K562 (cell line): ENCODE results near the gene KIF26B. TPM values are rescaled to one million over a fixed set of nuclear protein-coding genes. Genes with fewer than 3 reads are reported as not detected.

Experiments
- ATAC-seq: fragments of 200-7000 bp; cut with Tn5 transposase; 3 replicates; pipeline ENCODE4 v1.9.1; 2020; ENCODE audit warnings: moderate library complexity
- BruUV-seq: library from RNA; stranded (reverse); fragments of 400-500 nt; replicated peaks from 2 replicates; lab custom pipeline; 2021; lab: Mats Ljungman, UMichigan
- CTCF ChIA-PET: fragments of 300-600 bp; formaldehyde crosslinking; extraction: SDS; loops from one replicate; lab custom pipeline; 2021; ENCODE audit warnings: low intra/inter-chr PET ratio; lab: Yijun Ruan, JAX
- POLR2A ChIA-PET: fragments of 300-600, 350-650 bp; sonication (Branson Sonifier 250); formaldehyde crosslinking; extraction: SDS; loops from one replicate; lab custom pipeline; 2021; ENCODE audit warnings: antibody characterized with exemption, inconsistent platforms; lab: Yijun Ruan, JAX
- DNase-seq, 4 experiments: peaks; one replicate each; pipeline versions ENCODE4 v3.0.0 to v3.0.0-alpha.2; 2011 to 2018; ENCODE audit warnings: low spot score in 3 of 4, mixed read lengths in 3 of 4; ENCODE audit errors: extremely low read depth in 1 of 4
- FAIRE-seq: peaks from 2 replicates; lab custom pipeline; 2011; peaks lifted over from hg19 to GRCh38; lab: Jason Lieb, UNC
- H2AFZ ChIP-seq: 2 replicates; pipeline ENCODE4 v1.6.0; 2011; ENCODE audit warnings: low read depth, low read length, control low read depth, inconsistent platforms
- H3K27ac ChIP-seq: fragments of 200-600 bp; 3 replicates; pipeline ENCODE4 v1.8.0; 2011; ENCODE audit warnings: low read depth, mild to moderate bottlenecking, control low read depth, inconsistent platforms, low read length, moderate library complexity, mixed read lengths; ENCODE audit errors: extremely low read depth
- H3K27me3 ChIP-seq, 2 experiments: fragments of 300-600 bp in 1 of 2; 2 replicates in 1 of 2; 3 replicates in 1 of 2; pipeline versions ENCODE4 v1.6.0 to v1.8.0; 2011; ENCODE audit warnings: inconsistent platforms in 2 of 2, low read length in 2 of 2, mild to moderate bottlenecking in 1 of 2, mixed read lengths in 1 of 2, moderate library complexity in 1 of 2; ENCODE audit not compliant: control insufficient read depth in 2 of 2, insufficient read depth in 2 of 2
- H3K36me3 ChIP-seq: fragments of 300-600 bp; 3 replicates; pipeline ENCODE4 v1.8.0; 2011; ENCODE audit warnings: mild to moderate bottlenecking, low read length, inconsistent platforms; ENCODE audit not compliant: control insufficient read depth, insufficient read depth
- H3K4me1 ChIP-seq, 2 experiments: fragments of 200-600 bp in 1 of 2; replicated peaks in 1 of 2; 2 replicates in 1 of 2; 3 replicates in 1 of 2; pipeline versions ENCODE4 v1.5.1 to v1.8.0; 2011; ENCODE audit warnings: inconsistent platforms in 2 of 2, low read length in 2 of 2, mild to moderate bottlenecking in 1 of 2, mixed read lengths in 1 of 2, moderate library complexity in 1 of 2; ENCODE audit not compliant: control insufficient read depth in 2 of 2, insufficient read depth in 2 of 2
- H3K4me2 ChIP-seq: 2 replicates; pipeline ENCODE4 v1.6.1; 2011; ENCODE audit warnings: low read length, control low read depth, inconsistent platforms, mixed read lengths; ENCODE audit not compliant: insufficient read depth
- H3K4me3 ChIP-seq: fragments of 200-600 bp; sonication (generic), shearing (Covaris generic); 2 replicates; pipeline ENCODE4 v1.5.1; 2016; ENCODE audit warnings: control low read depth, inconsistent platforms
- H3K79me2 ChIP-seq: fragments of 200-600 bp; 3 replicates; pipeline ENCODE4 v1.8.0; 2011; ENCODE audit warnings: low read length, inconsistent platforms; ENCODE audit not compliant: control insufficient read depth, insufficient read depth
- H3K9ac ChIP-seq, 2 experiments: 2 replicates each; pipeline versions ENCODE4 v1.6.0 to v1.6.1; 2011; ENCODE audit warnings: low read depth in 2 of 2, low read length in 2 of 2, control low read depth in 1 of 2, inconsistent platforms in 1 of 2, mild to moderate bottlenecking in 1 of 2, mixed read lengths in 1 of 2; ENCODE audit not compliant: insufficient read depth in 1 of 2
- H3K9me1 ChIP-seq: one replicate; pipeline ENCODE4 v1.6.0; 2011; ENCODE audit warnings: inconsistent platforms, mild to moderate bottlenecking, low read length, moderate library complexity; ENCODE audit not compliant: control insufficient read depth, insufficient read depth
- H3K9me3 ChIP-seq: replicated peaks from 2 replicates; pipeline ENCODE4 v1.5.1; 2011; ENCODE audit warnings: low read depth, low read length, inconsistent platforms; ENCODE audit not compliant: control insufficient read depth, insufficient read depth
- H4K20me1 ChIP-seq: replicated peaks from 2 replicates; pipeline ENCODE4 v1.6.1; 2011; ENCODE audit warnings: low read length, inconsistent platforms, mixed read lengths; ENCODE audit not compliant: control insufficient read depth, insufficient read depth
- CREB3 ChIP-seq: fragments of 450-650 bp; conservative IDR thresholded peaks from 2 replicates; pipeline ENCODE4 v1.6.1; 2016; ENCODE audit warnings: missing genetic modification characterization, low read depth, mild to moderate bottlenecking, missing compliant biosample characterization, moderate library complexity
- CTCF ChIP-seq, 3 experiments: IDR thresholded peaks in 2 of 3; conservative IDR thresholded peaks in 1 of 3; 2 replicates each; pipeline ENCODE4 v1.5.1; 2011 to 2012; ENCODE audit warnings: low read length in 3 of 3, mild to moderate bottlenecking in 3 of 3, control low read depth in 2 of 3, improper control_type of control experiment in 1 of 3, inconsistent platforms in 1 of 3, low read depth in 1 of 3, mixed read lengths in 1 of 3, moderate library complexity in 1 of 3; ENCODE audit not compliant: insufficient read depth in 2 of 3
- HMGXB4 ChIP-seq: sonication (generic); formaldehyde crosslinking; IDR thresholded peaks from 2 replicates; pipeline ENCODE4 v1.8.1; 2023; ENCODE audit warnings: mild to moderate bottlenecking, missing genetic modification reagents
- IFI16 ChIP-seq: fragments of 250-450 bp; sonication (Bioruptor Pico); IDR thresholded peaks from 2 replicates; pipeline ENCODE4 v2.1.2; 2022; ENCODE audit warnings: mild to moderate bottlenecking, inconsistent platforms
- L3MBTL2 ChIP-seq: fragments of 450-650 bp; IDR thresholded peaks from 2 replicates; pipeline ENCODE4 v1.6.1; 2016; ENCODE audit warnings: mild to moderate bottlenecking, moderate library complexity
- ZNF444 ChIP-seq: fragments of 250-450 bp; sonication (Bioruptor Pico); IDR thresholded peaks from 2 replicates; pipeline ENCODE4 v1.4.0; 2020; ENCODE audit warnings: mild to moderate bottlenecking, moderate library complexity
- WGBS: fragments of 100-300 bp; shearing (Covaris generic); methylation state at CpG from one replicate; pipeline ENCODE4 v1.1.6; 2016; ENCODE audit warnings: low coverage, mixed read lengths; ENCODE audit not compliant: insufficient coverage; ENCODE audit errors: missing lambda C conversion rate; 5-methylcytosine and 5-hydroxymethylcytosine counted together
- in situ Hi-C: fragments of 300-500 bp; cut with MboI; formaldehyde crosslinking; loops from 4 replicates; pipeline ENCODE4 v1.15.0; 2018; ENCODE audit warnings: inconsistent platforms, mixed read lengths
- intact Hi-C: fragments of 100-400 bp; cut with micrococcal nuclease; formaldehyde crosslinking; loops from 2 replicates; pipeline ENCODE4 v1.14.2; 2022
- polyA plus RNA-seq, 8 experiments: library from polyadenylated mRNA; depleted of rRNA in 4 of 8; stranded (reverse) in 5 of 8; unstranded in 3 of 8; fragments of >200 nt; fragmentation: Nextera tagmentation in 2 of 8; fragmentation: Illumina TruSeq in 1 of 8; extraction: Ambion mirVana in 2 of 8; extraction: Trizol in 1 of 8; gene quantifications; 2 replicates each; pipeline versions ENCODE4 v1.2.1 to v1.2.3, GENCODE V29; 2011 to 2014; ENCODE audit warnings: inconsistent platforms in 1 of 8, missing spikeins in 1 of 8
- total RNA-seq, 7 experiments: library from RNA; depleted of rRNA in 6 of 7; stranded (reverse); fragments of >200 nt in 6 of 7; fragmentation: Illumina TruSeq in 2 of 7; extraction: Trizol in 2 of 7; gene quantifications; 2 replicates each; pipeline versions ENCODE4 v1.2.1 to v1.2.3, GENCODE V29; 2011 to 2021; ENCODE audit warnings: low replicate concordance in 1 of 7

The KIF26B gene
- total and polyA plus RNA-seq, 9 of the 15 experiments (the other 6 are each of a cell fraction or from before 2014, with no cell fraction given), result 0.02 to 0.08 (median 0.03) TPM; not detected in 6

GRCh38 chr1:245118806-245119205 lies 36.0 kb upstream of the KIF26B start (continued):
- TF ChIP-seq HMGXB4, result no peak
- TF ChIP-seq L3MBTL2, result no peak
- TF ChIP-seq IFI16 (CRISPR knock-in tag), result no peak
- TF ChIP-seq ZNF444, result no peak
- TF ChIP-seq, all 486 proteins: peak for 0

- Histone ChIP-seq H2AFZ (no peak overlapping the region), H3K9me3 (no peaks in the 10 kb centered on the region), H3K9me1 (no peaks in the 10 kb centered on the region), H3K4me2 (no peak overlapping the region), H3K79me2 (no peaks in the 10 kb centered on the region), H3K9ac (no peak overlapping the region), H4K20me1 (no peaks in the 10 kb centered on the region), H3K27ac (no peak overlapping the region), H3K27me3 (peaks cover 24 to 50% of the 10 kb centered on the region in 2 experiments; a peak in 4 of 5 replicates), H3K36me3 (no peaks in the 10 kb centered on the region), H3K4me3 (no peak overlapping the region), H3K4me1 (no peaks in the 10 kb centered on the region; a peak in 1 of 5 replicates)
- TF ChIP-seq CREB3 (tag) (no peak), CTCF (IDR thresholded peaks at IDR 0.05 in 2 of 3, conservative IDR thresholded peaks at IDR 0.05 in 1 of 3; ENCODE audit: insufficient read depth in 2 of 3, low read depth in 1 of 3, low read length in 3 of 3) (peak in 1 of 3 experiments; percentile 19; a peak in 1 of 6 replicates)
- no TSS peak for BruUV-seq
- FAIRE-seq (no peak), ATAC-seq (peak; percentile 73), DNase-seq (no peak)
- intact Hi-C loops, result no loop called here
- WGBS, result 5% methylated on average over 7 of the region's 7 CpGs
- in situ Hi-C loops, result no loop called here
- POLR2A ChIA-PET, result no interaction called here
- CTCF ChIA-PET, result no interaction called here
Measured at GRCh38 chr1:245121523-245121922, 33.3 kb upstream of the KIF26B start.
